ENCODE results near the gene PTOV1. TPM values are rescaled to one million over a fixed set of nuclear protein-coding genes. Genes with fewer than 3 reads are reported as not detected.

The PTOV1 gene
- total and polyA plus RNA-seq, 2 of the 4 experiments (the other 2 are of a cell fraction): 34.4 to 107 TPM

DNA sequence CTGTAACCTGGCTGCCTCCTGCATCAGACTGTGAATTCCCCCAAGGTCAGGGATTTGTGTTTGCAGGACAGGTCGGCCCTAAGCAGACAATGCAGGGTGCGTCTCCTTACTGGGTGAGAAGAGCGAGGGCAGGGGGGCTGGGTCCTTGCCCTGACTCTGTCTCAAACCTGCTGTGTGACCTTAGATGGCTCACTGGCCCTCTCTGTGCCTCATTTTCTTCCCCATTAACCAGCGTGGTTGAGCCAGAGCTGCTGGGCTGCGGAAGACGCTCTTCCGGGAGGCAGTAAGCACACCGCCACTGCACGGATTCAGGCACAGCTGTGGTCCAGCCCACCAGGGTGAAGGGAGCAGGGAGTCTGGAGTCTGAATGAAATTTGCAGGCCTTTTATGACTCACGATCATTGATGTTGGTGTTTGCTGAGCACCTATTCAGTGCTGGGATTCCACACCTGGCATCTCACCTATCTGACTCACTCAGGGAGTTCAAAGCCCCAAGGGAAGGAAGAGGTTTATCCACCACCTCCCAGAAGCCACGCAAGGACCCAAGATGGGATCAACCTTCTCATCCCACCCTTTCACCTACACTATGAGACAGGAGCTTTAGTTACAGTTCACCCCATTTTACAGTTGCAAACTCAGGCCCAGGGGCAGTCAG is 23.7 kb downstream of the PTOV1 start:
- H3K14ac ChIP-seq (replicated peaks; ENCODE audit: low read depth, low read length): no peak overlapping the region
- peaks cover 27 to 65% of the 10 kb centered on the region in 2 experiments for H3K79me1 ChIP-seq (ENCODE audit: low read depth in 1 of 2, low read length in 2 of 2)
- no peak overlapping the region for H2AFZ ChIP-seq (replicated peaks; ENCODE audit: low read length, poor library complexity)
- H2BK120ac ChIP-seq (ENCODE audit: low read depth, low read length): no peak overlapping the region
- dilution Hi-C loops (cut with HindIII; ENCODE audit: low sequenced_read_pairs, unreplicated experiment): no loop called here
- 83% methylated on average over 1 of the region's 11 CpGs; no CpG with 5 or more reads in 1 of the 2 experiments for WGBS, 2 experiments (ENCODE audit: extremely low coverage in 2 of 2, insufficient read length in 1 of 2)
- ChIA-PET CTCF (no interaction called here), POLR2A (ENCODE audit: unreplicated experiment) (no interaction called here)
- peaks cover 11% of the 10 kb centered on the region; the same call in 1 of the 2 replicates for H3K36me3 ChIP-seq (ENCODE audit: control insufficient read depth, insufficient read depth, low read length)
- H3K4me2 ChIP-seq (ENCODE audit: low read depth, low read length): no peak overlapping the region; the same call in 1 of the 2 replicates
- H3K23ac ChIP-seq (ENCODE audit: low read depth, low read length): no peak overlapping the region; the same call in 1 of the 2 replicates
- H2AK9ac ChIP-seq (replicated peaks; ENCODE audit: low read depth, low read length, poor library complexity): peak overlapping the region; percentile 22
- intact Hi-C loops (cut with micrococcal nuclease): loop anchor here (5.0 kb wide), 1 partner anchor 153 kb away; the partner anchor contains the start of genes VRK3 and ZNF473
- H3K56ac ChIP-seq (ENCODE audit: extremely low read depth, insufficient read depth, low read length): no peak overlapping the region
- no peak overlapping the region for H2BK20ac ChIP-seq (ENCODE audit: low read depth, low read length)
- H4K8ac ChIP-seq (ENCODE audit: low read depth in 2 of 2, low read length in 2 of 2): no peak overlapping the region; a peak in 1 of 4 replicates
- H2BK5ac ChIP-seq (ENCODE audit: low read depth, low read length, poor library complexity, severe bottlenecking): no peak overlapping the region
- H4K20me1 ChIP-seq (ENCODE audit: insufficient read depth, low read length): no peaks in the 10 kb centered on the region; the same call in 1 of the 2 replicates
- H3K9me1 ChIP-seq (ENCODE audit: insufficient read depth, low read length): peaks cover 9% of the 10 kb centered on the region
- no peak overlapping the region for H2BK15ac ChIP-seq (ENCODE audit: low read depth, low read length)
- H3K4me3 ChIP-seq (ENCODE audit: insufficient read depth, low read depth, low read length): no peak overlapping the region
- H4K5ac ChIP-seq (ENCODE audit: low read depth, low read length): no peak overlapping the region
- DNase-seq (no peak), ATAC-seq (ENCODE audit: low read depth) (no peak)
- H3K9ac ChIP-seq (ENCODE audit: low read depth, low read length): no peak overlapping the region
- H3K27ac ChIP-seq (ENCODE audit: insufficient read depth, low read length): no peak overlapping the region
- no TSS peak for BruUV-seq (replicated peaks)
- no peaks in the 10 kb centered on the region for H3K27me3 ChIP-seq (ENCODE audit: control insufficient read depth, insufficient read depth, low read length)
- 0 out of 2 replicates have a peak overlapping the region, but pooled peaks have one; percentile 26 for H4K91ac ChIP-seq (ENCODE audit: insufficient read depth, low read depth, low read length)
- H3K18ac ChIP-seq (ENCODE audit: low read depth, low read length): no peak overlapping the region
- H2AK5ac ChIP-seq (ENCODE audit: low read depth, low read length): no peak overlapping the region
- no peak overlapping the region for H3K4ac ChIP-seq (ENCODE audit: low read depth, low read length)
- H3K4me1 ChIP-seq (ENCODE audit: control insufficient read depth, insufficient read depth, low read length): peaks cover 11% of the 10 kb centered on the region
- in situ Hi-C loops (cut with MboI; ENCODE audit: low sequenced_read_pairs): no loop called here
- no peaks in the 10 kb centered on the region for H3K9me3 ChIP-seq (ENCODE audit: control insufficient read depth, insufficient read depth, low read length)
- TF ChIP-seq MXI1 (IDR thresholded peaks at IDR 0.05; ENCODE audit: borderline replicate concordance, low read depth, low read length) (no peak), RCOR1 (IDR thresholded peaks at IDR 0.05; ENCODE audit: insufficient replicate concordance, low read length) (no peak), SMC3 (IDR thresholded peaks at IDR 0.05; ENCODE audit: low read depth, low read length) (no peak), RAD21 (IDR thresholded peaks at IDR 0.05; ENCODE audit: low read length) (no peak), CHD1 (IDR thresholded peaks at IDR 0.05; ENCODE audit: low read depth, low read length) (no peak), CEBPB (IDR thresholded peaks at IDR 0.05; ENCODE audit: low read depth, low read length) (no peak), MAFK (IDR thresholded peaks at IDR 0.05; ENCODE audit: low read depth, low read length) (no peak), FOS (IDR thresholded peaks at IDR 0.05; ENCODE audit: low read depth, low read length) (no peak), RFX5 (IDR thresholded peaks at IDR 0.05; ENCODE audit: low read depth, low read length) (no peak), NFE2L2 (IDR thresholded peaks at IDR 0.05; ENCODE audit: low read depth, low read length) (no peak), MAZ (IDR thresholded peaks at IDR 0.05; ENCODE audit: borderline replicate concordance, low read depth, low read length) (no peak), POLR2A (IDR thresholded peaks at IDR 0.05; ENCODE audit: low read depth, low read length) (no peak)
- TF ChIP-seq, protein P1, sequence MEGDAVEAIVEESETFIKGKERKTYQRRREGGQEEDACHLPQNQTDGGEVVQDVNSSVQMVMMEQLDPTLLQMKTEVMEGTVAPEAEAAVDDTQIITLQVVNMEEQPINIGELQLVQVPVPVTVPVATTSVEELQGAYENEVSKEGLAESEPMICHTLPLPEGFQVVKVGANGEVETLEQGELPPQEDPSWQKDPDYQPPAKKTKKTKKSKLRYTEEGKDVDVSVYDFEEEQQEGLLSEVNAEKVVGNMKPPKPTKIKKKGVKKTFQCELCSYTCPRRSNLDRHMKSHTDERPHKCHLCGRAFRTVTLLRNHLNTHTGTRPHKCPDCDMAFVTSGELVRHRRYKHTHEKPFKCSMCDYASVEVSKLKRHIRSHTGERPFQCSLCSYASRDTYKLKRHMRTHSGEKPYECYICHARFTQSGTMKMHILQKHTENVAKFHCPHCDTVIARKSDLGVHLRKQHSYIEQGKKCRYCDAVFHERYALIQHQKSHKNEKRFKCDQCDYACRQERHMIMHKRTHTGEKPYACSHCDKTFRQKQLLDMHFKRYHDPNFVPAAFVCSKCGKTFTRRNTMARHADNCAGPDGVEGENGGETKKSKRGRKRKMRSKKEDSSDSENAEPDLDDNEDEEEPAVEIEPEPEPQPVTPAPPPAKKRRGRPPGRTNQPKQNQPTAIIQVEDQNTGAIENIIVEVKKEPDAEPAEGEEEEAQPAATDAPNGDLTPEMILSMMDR (conservative IDR thresholded peaks at IDR 0.05; ENCODE audit: low read depth, low read length): no peak
- TF ChIP-seq, protein P2, sequence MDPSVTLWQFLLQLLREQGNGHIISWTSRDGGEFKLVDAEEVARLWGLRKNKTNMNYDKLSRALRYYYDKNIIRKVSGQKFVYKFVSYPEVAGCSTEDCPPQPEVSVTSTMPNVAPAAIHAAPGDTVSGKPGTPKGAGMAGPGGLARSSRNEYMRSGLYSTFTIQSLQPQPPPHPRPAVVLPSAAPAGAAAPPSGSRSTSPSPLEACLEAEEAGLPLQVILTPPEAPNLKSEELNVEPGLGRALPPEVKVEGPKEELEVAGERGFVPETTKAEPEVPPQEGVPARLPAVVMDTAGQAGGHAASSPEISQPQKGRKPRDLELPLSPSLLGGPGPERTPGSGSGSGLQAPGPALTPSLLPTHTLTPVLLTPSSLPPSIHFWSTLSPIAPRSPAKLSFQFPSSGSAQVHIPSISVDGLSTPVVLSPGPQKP (IDR thresholded peaks at IDR 0.05; ENCODE audit: borderline replicate concordance, low read depth, low read length): no peak
- TF ChIP-seq, protein P3, sequence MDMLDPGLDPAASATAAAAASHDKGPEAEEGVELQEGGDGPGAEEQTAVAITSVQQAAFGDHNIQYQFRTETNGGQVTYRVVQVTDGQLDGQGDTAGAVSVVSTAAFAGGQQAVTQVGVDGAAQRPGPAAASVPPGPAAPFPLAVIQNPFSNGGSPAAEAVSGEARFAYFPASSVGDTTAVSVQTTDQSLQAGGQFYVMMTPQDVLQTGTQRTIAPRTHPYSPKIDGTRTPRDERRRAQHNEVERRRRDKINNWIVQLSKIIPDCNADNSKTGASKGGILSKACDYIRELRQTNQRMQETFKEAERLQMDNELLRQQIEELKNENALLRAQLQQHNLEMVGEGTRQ (IDR thresholded peaks at IDR 0.05; ENCODE audit: low read depth, low read length): no peak
